8988T (cell line): ENCODE measurements around the gene YIF1A.

Experiments used
- DNase-seq: peaks from one replicate; pipeline ENCODE4 v3.0.0; 2011

YIF1A gene

DNA sequence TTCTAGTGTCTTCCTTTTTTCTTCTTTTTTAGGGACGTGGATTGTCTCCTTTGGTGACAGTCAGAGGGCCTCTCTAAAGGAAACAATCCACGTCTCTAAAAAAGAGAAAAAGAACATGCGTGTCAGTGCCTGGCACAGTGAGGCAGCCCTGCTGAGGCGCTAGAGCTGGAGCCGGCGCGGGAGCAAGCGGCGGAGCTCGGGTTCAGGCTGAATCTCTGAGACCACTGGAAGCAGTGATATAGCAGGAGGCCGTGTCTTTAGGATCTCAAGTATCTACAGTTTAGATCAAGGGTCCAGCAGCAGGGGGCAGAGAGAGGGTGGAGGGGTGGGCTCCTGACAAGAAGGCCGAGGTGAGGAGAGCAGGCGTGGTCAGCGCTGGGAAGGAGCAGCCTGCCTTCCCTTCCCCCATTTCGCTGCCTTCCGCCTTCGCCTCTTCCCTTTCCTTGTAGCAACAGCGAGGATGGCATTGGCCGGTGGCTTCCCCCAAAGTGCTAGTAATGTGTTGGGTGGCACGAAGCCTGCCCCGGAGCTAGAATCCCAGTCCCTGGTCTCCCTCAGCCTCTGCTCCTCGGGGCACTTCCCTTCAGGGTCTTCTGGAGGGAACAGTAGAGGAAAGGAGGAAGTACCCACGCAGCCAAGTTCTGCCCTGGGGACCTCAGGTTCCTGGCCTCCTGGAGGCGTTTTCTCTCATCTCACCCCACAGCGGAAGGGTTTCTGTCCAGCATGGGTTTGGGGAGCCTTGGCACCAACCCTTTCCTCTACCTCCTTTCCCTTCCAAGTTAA lies 48.8 kb downstream of the YIF1A start:
- no peak for DNase-seq

DNA sequence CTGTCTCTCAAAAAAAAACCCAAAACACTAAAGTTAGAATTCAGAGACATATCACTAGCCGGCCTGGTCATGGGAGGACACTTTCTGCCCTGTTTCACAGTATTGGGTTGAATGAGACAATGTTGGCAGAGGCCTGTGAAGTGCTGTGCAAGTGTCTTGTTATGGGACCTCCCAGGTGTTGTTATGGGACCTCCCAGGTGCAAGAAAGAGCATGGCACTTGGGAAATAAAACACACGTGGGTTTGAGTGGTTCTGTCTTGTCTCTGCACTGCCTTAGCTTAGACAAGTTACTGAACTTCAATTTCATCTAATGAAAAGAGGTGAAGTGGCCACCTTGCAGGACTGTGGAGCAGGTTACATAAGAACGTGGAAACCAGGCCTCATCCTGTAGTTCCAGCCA lies 49.4 kb downstream of the YIF1A start:
- DNase-seq = no peak

DNA sequence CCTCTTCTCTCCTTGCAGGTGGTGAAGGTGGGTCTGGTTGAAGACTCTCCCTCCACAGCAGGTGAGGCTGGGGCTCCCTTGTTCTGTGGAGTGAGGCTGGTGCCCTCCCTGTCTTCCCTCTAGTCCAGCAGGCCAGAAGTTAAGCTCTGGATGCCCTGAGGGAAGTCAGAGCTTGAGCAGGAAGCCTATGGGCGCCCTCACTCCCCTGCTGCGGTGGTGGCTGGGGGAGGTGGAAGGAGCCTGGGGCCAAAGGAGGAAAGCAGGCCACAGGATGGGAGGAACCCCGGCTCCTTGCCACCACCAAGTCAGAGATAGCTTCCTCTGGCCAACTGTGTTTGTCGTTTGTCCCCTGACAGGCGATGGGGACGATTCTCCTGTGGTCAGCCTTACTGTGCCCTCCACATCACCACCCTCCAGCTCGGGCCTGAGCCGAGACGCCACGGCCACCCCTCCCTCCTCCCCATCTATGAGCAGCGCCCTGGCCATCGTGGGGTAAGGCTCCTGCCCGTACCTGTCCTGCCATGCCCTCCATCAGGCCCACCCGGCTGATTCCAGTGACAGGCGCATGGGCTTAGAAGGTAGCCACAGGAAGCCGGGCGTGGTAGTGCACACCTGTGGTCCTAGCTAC lies 50.0 kb downstream of the YIF1A start:
- DNase-seq = no peak

DNA sequence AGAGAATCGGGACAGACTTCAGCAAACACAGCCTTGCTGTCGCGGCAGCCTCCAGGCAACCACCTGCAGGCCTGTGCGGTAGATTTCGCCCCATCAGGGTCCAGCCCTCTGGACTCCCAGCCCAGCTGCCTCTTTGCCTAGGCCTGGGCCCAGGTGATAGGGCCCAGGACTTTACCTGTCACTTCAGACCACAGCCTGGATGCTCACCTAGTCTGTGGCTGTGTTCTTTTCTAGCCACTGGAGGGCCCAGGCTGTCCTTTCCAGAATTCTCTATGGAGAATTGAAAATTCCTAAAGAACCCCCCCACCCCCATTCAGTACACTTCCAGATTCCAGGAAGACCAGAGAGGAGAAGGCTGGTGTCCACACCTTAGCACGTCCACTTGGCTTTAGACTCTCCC lies 51.1 kb downstream of the YIF1A start:
- no peak for DNase-seq

DNA sequence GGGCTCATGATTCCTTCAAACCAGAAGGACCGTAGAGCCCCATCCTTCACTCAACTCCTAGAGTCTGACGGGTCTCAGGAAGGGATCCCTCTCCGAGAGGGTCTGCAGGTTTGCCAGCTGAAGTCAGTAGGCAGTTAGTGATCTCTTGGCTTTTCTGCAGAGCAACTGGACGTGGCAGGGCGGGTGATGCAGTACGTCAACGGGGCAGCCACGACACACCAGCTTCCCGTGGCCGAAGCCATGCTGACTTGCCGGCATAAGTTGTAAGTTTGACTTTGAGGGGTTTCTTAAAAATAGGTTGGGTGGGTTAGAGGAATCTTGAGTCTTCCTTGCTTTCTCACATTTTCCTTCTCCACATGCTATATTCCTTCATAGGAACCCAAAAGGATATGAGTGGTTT lies 53.8 kb downstream of the YIF1A start:
- no peak for DNase-seq
